ENCODE results near the gene CHRND.

GRCh38 chr2:232513353-232513752 lies 12.6 kb upstream of the CHRND start:
- TF ChIP-seq POLR2A (IDR thresholded peaks at IDR 0.05; ENCODE audit: low read depth, low read length) (no peak), SMC3 (IDR thresholded peaks at IDR 0.05; ENCODE audit: low read depth, low read length) (no peak)
